Upper lobe of left lung (tissue), 6 donors: ENCODE measurements around the gene DNAH12. TPM values are rescaled to one million over a fixed set of nuclear protein-coding genes. Genes with fewer than 3 reads are reported as not detected.

ENCODE experiments used
- ATAC-seq, 2 donors: fragments of 200-7000 bp; cut with Tn5 transposase; one replicate each; pipeline ENCODE4 v1.9.1; 2022; ENCODE audit warnings: mild to moderate bottlenecking in 2 of 2, moderate library complexity in 2 of 2; ENCODE audit not compliant: low FRiP score in 2 of 2
- DNase-seq, 2 donors: peaks; one replicate each; pipeline ENCODE4 v3.0.0-alpha.2; 2019 to 2020
- H3K27ac ChIP-seq, 4 donors: fragments of 200-600 bp; sonication (generic); one replicate each; pipeline ENCODE4 v1.5.1; 2016 to 2019
- H3K27me3 ChIP-seq, 4 donors: fragments of 200-600 bp; sonication (generic); one replicate each; pipeline ENCODE4 v1.5.1; 2017 to 2019
- H3K36me3 ChIP-seq, 4 donors: fragments of 200-600 bp; sonication (generic); one replicate each; pipeline ENCODE4 v1.5.1; 2016 to 2019
- H3K4me1 ChIP-seq, 4 donors: fragments of 200-600 bp; sonication (generic); one replicate each; pipeline ENCODE4 v1.5.1; 2018 to 2019
- H3K4me3 ChIP-seq, 4 donors: fragments of 200-600 bp; sonication (generic); one replicate each; pipeline ENCODE4 v1.5.1; 2017 to 2019; ENCODE audit warnings: mild to moderate bottlenecking in 2 of 4, moderate library complexity in 1 of 4
- H3K9me3 ChIP-seq, 4 donors: fragments of 200-600 bp; sonication (generic); one replicate each; pipeline ENCODE4 v1.5.1; 2018 to 2019
- EP300 ChIP-seq, 4 donors: sonication (generic); formaldehyde crosslinking; IDR thresholded peaks; one replicate each; pipeline ENCODE4 v1.5.1; 2017; ENCODE audit warnings: antibody characterized with exemption in 4 of 4, control low read depth in 2 of 4
- POLR2A ChIP-seq, 4 donors: fragments of 450-650 bp; IDR thresholded peaks; one replicate each; pipeline ENCODE4 v1.5.1; 2016 to 2017; ENCODE audit warnings: antibody characterized with exemption in 4 of 4, mild to moderate bottlenecking in 2 of 4
- POLR2AphosphoS5 ChIP-seq, 2 donors: sonication (generic); formaldehyde crosslinking; IDR thresholded peaks; one replicate each; pipeline ENCODE4 v1.5.1; 2017; ENCODE audit warnings: antibody characterized with exemption in 2 of 2
- WGBS, 2 donors: methylation state at CpG; one replicate each; pipeline ENCODE4 v1.1.5; 2017 to 2018; 5-methylcytosine and 5-hydroxymethylcytosine counted together
- total RNA-seq, 6 donors: library from RNA; depleted of rRNA in 4 of 6; stranded (reverse); fragments of >200 nt in 4 of 6; gene quantifications; one replicate each; pipeline versions ENCODE4 v1.1.0 to v1.2.1, GENCODE V29; 2016 to 2021
- TF ChIP-seq, protein P1 (sequence below), 6 experiments: fragments of 450-650 bp in 4 of 6; fragments of 200-600 bp in 2 of 6; sonication (generic) in 2 of 6; IDR thresholded peaks; one replicate each; pipeline ENCODE4 v1.5.1; 2016 to 2019; ENCODE audit warnings: antibody characterized with exemption in 6 of 6
- donor health status: DM: no; HTN: no; CAD: no; lungs with moderate emphysema.
- donor health status: DM: no; HTN: yes; CAD: no; lungs with severe emphysema.

DNAH12 gene
- total RNA-seq, 6 donors from 2014 or later = 0.94 to 53.3 (median 9.4) TPM

GRCh38 chr3:57274845-57275244, 269.3 kb downstream of the DNAH12 start:
- DNase-seq = no peak
- ATAC-seq = no peak
- Histone ChIP-seq H3K27ac (no peak overlapping the region), H3K27me3 (no peaks in the 10 kb centered on the region), H3K36me3 (peaks cover 0 to 45% (median 13%) of the 10 kb centered on the region in 4 donors), H3K4me1 (no peaks in the 10 kb centered on the region), H3K4me3 (no peak overlapping the region), H3K9me3 (no peaks in the 10 kb centered on the region)
- TF ChIP-seq POLR2AphosphoS5 (IDR thresholded peaks at IDR 0.05) = no peak
- TF ChIP-seq EP300 (IDR thresholded peaks at IDR 0.05) = no peak
- TF ChIP-seq POLR2A (IDR thresholded peaks at IDR 0.05) = no peak
- TF ChIP-seq, protein P1, sequence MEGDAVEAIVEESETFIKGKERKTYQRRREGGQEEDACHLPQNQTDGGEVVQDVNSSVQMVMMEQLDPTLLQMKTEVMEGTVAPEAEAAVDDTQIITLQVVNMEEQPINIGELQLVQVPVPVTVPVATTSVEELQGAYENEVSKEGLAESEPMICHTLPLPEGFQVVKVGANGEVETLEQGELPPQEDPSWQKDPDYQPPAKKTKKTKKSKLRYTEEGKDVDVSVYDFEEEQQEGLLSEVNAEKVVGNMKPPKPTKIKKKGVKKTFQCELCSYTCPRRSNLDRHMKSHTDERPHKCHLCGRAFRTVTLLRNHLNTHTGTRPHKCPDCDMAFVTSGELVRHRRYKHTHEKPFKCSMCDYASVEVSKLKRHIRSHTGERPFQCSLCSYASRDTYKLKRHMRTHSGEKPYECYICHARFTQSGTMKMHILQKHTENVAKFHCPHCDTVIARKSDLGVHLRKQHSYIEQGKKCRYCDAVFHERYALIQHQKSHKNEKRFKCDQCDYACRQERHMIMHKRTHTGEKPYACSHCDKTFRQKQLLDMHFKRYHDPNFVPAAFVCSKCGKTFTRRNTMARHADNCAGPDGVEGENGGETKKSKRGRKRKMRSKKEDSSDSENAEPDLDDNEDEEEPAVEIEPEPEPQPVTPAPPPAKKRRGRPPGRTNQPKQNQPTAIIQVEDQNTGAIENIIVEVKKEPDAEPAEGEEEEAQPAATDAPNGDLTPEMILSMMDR (IDR thresholded peaks at IDR 0.05) = no peak
- 95 to 99% methylated on average over 6 of the region's 6 CpGs for WGBS, 2 donors

GRCh38 chr3:57268416-57268815, 275.7 kb downstream of the DNAH12 start:
- no peaks in the 10 kb centered on the region for H3K27me3 ChIP-seq
- peaks cover 4 to 81% (median 39%) of the 10 kb centered on the region in 4 donors for H3K36me3 ChIP-seq
- no peak for ATAC-seq
- no peak overlapping the region for H3K4me3 ChIP-seq
- 64 to 71% methylated on average over 1 of the region's 1 CpG for WGBS, 2 donors
- DNase-seq = no peak
- no peak overlapping the region for H3K27ac ChIP-seq
- no peaks in the 10 kb centered on the region for H3K9me3 ChIP-seq
- TF ChIP-seq, protein P1 (IDR thresholded peaks at IDR 0.05) = no peak
- no peak for TF ChIP-seq POLR2AphosphoS5 (IDR thresholded peaks at IDR 0.05)
- TF ChIP-seq EP300 (IDR thresholded peaks at IDR 0.05) = no peak
- no peak for TF ChIP-seq POLR2A (IDR thresholded peaks at IDR 0.05)
- no peaks in the 10 kb centered on the region for H3K4me1 ChIP-seq

DNA sequence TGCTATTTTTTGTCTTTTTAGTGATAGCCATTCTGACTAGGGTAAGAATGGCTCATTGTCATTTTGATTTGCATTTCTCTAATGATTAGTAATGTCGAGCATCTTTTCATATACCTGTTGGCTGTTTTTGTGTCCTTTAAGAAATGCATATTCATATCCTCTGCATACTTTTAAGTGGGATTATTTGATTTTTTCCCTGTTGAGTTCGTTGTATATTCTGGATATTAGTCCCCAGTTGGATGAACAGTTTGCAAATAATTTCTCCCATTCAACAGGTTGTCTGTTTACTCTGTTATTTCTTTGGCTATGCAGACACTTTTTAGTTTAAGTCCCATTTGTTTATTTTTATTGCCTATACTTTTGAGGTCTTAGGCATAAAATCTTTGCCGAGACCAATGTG, 282.2 kb downstream of the DNAH12 start:
- DNase-seq = no peak
- ATAC-seq = no peak
- WGBS, 2 donors = 89 to 97% methylated on average over 3 of the region's 3 CpGs
- Histone ChIP-seq H3K9me3 (no peaks in the 10 kb centered on the region), H3K4me1 (no peaks in the 10 kb centered on the region), H3K27ac (no peak overlapping the region), H3K36me3 (peaks cover 20 to 92% (median 56%) of the 10 kb centered on the region in 4 donors), H3K4me3 (no peak overlapping the region), H3K27me3 (no peaks in the 10 kb centered on the region)
- no peak for TF ChIP-seq EP300 (IDR thresholded peaks at IDR 0.05)
- TF ChIP-seq, protein P1 (IDR thresholded peaks at IDR 0.05) = no peak
- TF ChIP-seq POLR2A (IDR thresholded peaks at IDR 0.05) = no peak
- no peak for TF ChIP-seq POLR2AphosphoS5 (IDR thresholded peaks at IDR 0.05)

DNA sequence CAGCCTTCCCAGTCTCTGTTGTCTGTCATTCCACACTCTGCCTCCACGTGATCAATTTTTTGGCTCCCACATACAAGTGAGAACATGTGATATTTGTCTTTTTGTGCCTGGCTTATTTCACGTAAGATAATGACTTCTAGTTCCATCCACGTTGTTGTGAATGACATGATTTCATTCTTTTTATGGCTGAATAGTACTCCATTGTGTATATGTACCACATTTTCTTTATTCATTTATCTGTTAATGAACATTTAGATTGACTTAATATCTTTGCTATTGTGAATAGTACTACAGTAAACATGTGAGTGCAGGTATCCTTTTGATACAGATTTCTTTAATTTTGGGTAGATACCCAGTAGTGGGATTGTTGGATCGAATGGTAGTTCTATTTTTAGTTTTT, 283.0 kb downstream of the DNAH12 start:
- Histone ChIP-seq H3K27me3 (no peaks in the 10 kb centered on the region), H3K9me3 (no peaks in the 10 kb centered on the region), H3K4me1 (no peaks in the 10 kb centered on the region), H3K36me3 (peaks cover 20 to 93% (median 55%) of the 10 kb centered on the region in 4 donors), H3K27ac (no peak overlapping the region), H3K4me3 (no peak overlapping the region)
- TF ChIP-seq POLR2A (IDR thresholded peaks at IDR 0.05) (no peak), POLR2AphosphoS5 (IDR thresholded peaks at IDR 0.05) (no peak), EP300 (IDR thresholded peaks at IDR 0.05) (no peak)
- TF ChIP-seq, protein P1 (IDR thresholded peaks at IDR 0.05) = no peak
- no peak for DNase-seq
- WGBS, 2 donors = 95 to 97% methylated on average over 4 of the region's 4 CpGs
- ATAC-seq = no peak

DNA sequence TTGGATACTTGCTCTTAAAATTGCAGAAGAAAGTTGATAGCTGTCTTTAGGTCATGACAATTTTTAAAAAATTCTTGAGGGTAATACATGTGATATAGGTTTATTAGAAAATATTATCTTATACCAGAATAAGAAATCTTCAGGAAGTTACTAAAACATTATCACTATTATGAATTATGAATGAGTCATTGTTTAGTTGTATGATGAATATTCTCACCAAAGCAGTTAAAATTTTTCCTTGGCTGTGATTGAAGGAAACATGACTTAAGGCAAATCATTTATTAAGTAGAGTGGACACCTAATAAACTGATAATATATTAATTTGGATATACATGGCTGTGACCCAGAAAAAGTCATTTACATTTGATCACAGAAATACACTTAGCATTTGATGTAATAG, 286.5 kb downstream of the DNAH12 start:
- no peak for TF ChIP-seq POLR2AphosphoS5 (IDR thresholded peaks at IDR 0.05)
- TF ChIP-seq, protein P1 (IDR thresholded peaks at IDR 0.05) = no peak
- TF ChIP-seq EP300 (IDR thresholded peaks at IDR 0.05) = no peak
- TF ChIP-seq POLR2A (IDR thresholded peaks at IDR 0.05) = no peak
- Histone ChIP-seq H3K4me3 (no peak overlapping the region), H3K36me3 (peaks cover 26 to 80% (median 51%) of the 10 kb centered on the region in 4 donors), H3K4me1 (no peaks in the 10 kb centered on the region), H3K27me3 (no peaks in the 10 kb centered on the region), H3K27ac (no peak overlapping the region), H3K9me3 (no peaks in the 10 kb centered on the region)
- no peak for DNase-seq
- ATAC-seq = no peak
